Karpas-422 (cell line): ENCODE data around the gene DET1. TPM values are rescaled to one million over a fixed set of nuclear protein-coding genes. Genes with fewer than 3 reads are reported as not detected.
"Not testable (repeated sequence)": the region's sequence is repeated elsewhere in the genome, so short reads cannot be mapped to it uniquely, and the experiment has no call there.

Source experiments
- DNase-seq: peaks from one replicate; pipeline ENCODE4 v3.0.0-alpha.2; 2015
- H2AFZ ChIP-seq: fragments of 200-600 bp; sonication (generic); 2 replicates; pipeline ENCODE4 v1.6.1; 2014; ENCODE audit warnings: antibody characterized with exemption, low read length, mixed read lengths
- H3K27ac ChIP-seq: fragments of 200-600 bp; sonication (generic); 2 replicates; pipeline ENCODE4 v1.5.1; 2014; ENCODE audit warnings: mild to moderate bottlenecking, low read length, moderate library complexity
- H3K27me3 ChIP-seq: fragments of 200-600 bp; sonication (generic); 2 replicates; pipeline ENCODE4 v1.6.1; 2014; ENCODE audit warnings: low read length, mixed read lengths
- H3K36me3 ChIP-seq: fragments of 200-600 bp; sonication (generic); 2 replicates; pipeline ENCODE4 v1.6.1; 2014; ENCODE audit warnings: low read length, mixed read lengths; ENCODE audit not compliant: insufficient read depth
- H3K4me1 ChIP-seq: fragments of 200-600 bp; sonication (generic); 2 replicates; pipeline ENCODE4 v1.6.1; 2014; ENCODE audit warnings: mild to moderate bottlenecking, low read length, mixed read lengths
- H3K4me2 ChIP-seq: fragments of 200-600 bp; sonication (generic); 2 replicates; pipeline ENCODE4 v1.6.1; 2014; ENCODE audit warnings: low read length, low read depth, mild to moderate bottlenecking; ENCODE audit not compliant: poor library complexity, severe bottlenecking
- H3K4me3 ChIP-seq: fragments of 200-600 bp; sonication (generic); 2 replicates; pipeline ENCODE4 v1.5.1; 2014; ENCODE audit warnings: mild to moderate bottlenecking, antibody characterized with exemption, low read length, mixed read lengths
- H3K79me2 ChIP-seq: fragments of 200-600 bp; sonication (generic); 2 replicates; pipeline ENCODE4 v1.6.1; 2014; ENCODE audit warnings: mild to moderate bottlenecking, low read length, mixed read lengths
- H3K9ac ChIP-seq: fragments of 200-600 bp; sonication (generic); 2 replicates; pipeline ENCODE4 v1.6.0; 2014; ENCODE audit warnings: low read length
- H3K9me2 ChIP-seq: fragments of 200-600 bp; sonication (generic), shearing (Covaris generic); replicated peaks from 2 replicates; pipeline ENCODE4 v1.6.0; 2014; ENCODE audit warnings: mild to moderate bottlenecking, low read length, moderate library complexity; ENCODE audit not compliant: insufficient read depth
- H3K9me3 ChIP-seq: fragments of 300-700, 200-600 bp; sonication (generic); 2 replicates; pipeline ENCODE4 v1.6.1; 2014; ENCODE audit warnings: low read length, mixed read lengths
- H4K20me1 ChIP-seq: fragments of 200-600 bp; sonication (generic); 2 replicates; pipeline ENCODE4 v1.6.1; 2014; ENCODE audit warnings: mild to moderate bottlenecking, antibody characterized with exemption, low read length, low read depth; ENCODE audit not compliant: insufficient read depth
- total RNA-seq: library from RNA; depleted of rRNA; stranded (reverse); fragments of >200 nt; shearing (Covaris generic); gene quantifications from 2 replicates; pipeline ENCODE4 v1.2.3, GENCODE V29; 2014; ENCODE audit warnings: low replicate concordance

DET1 gene
- total RNA-seq, 1 experiment from 2014 or later, result 14.4 TPM

DNA sequence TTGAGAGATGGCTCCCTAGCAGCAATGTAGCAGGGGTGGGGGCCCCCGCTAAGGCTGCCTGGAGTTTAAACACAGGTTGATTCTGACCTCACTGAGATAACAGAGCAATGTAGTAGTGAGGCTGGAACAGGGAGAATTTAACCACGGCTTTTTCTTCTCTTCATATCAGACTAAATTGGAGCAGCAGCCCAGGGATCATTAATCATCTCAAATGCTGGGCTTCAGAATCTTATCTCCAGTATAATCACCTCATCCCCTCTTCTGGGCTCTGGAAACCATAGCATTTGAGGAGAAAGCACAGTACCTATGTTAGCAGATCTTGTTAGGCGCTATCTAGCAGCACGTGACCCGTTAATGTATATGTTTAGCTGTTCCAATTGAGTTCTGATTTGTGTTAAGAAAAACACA is 25.4 kb upstream of the DET1 start:
- Histone ChIP-seq H3K4me3 (no peak overlapping the region), H3K4me2 (no peak overlapping the region), H3K27ac (no peak overlapping the region), H3K4me1 (no peaks in the 10 kb centered on the region), H3K9me2 (no peaks in the 10 kb centered on the region), H3K9me3 (no peaks in the 10 kb centered on the region), H3K79me2 (no peaks in the 10 kb centered on the region), H3K27me3 (no peaks in the 10 kb centered on the region), H4K20me1 (no peaks in the 10 kb centered on the region), H3K9ac (no peak overlapping the region), H3K36me3 (no peaks in the 10 kb centered on the region), H2AFZ (no peak overlapping the region)
- no peak for DNase-seq

DNA sequence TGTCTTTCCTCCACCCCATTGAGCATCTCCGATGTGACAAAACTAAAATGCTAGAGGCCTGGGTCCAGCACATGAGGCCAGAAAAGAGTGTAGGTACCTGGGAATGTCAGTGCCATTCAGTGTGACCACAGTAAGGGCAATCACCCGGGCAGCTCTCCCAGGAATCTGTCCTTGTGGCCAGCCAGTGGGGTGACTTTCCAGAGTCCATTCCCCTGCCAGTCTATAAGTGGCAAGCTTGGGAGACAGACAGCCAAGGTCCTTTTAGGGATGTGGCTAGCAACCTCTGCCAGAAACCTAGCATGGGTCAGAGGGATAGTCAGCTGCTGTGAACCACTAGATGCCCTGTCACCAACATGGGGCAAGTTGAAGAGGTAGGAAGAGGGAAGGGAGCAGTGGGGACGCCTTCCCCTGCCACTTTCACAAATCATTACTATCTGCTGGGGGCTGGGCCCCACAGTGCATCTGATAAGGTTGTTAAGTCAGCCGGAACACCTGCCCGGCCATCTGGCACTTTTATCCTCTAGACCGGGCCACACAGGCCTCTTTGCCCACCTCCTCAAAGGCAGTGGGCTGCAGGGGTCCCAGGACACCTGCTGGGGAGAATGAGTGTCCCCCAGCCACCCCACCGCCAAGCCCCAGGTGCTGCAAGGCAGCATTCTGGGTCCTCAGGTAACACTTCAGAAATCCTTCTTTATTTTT is 24.8 kb upstream of the DET1 start:
- no peak overlapping the region for H3K9ac ChIP-seq
- H3K4me2 ChIP-seq, result no peak overlapping the region
- no peak overlapping the region for H2AFZ ChIP-seq

DNA sequence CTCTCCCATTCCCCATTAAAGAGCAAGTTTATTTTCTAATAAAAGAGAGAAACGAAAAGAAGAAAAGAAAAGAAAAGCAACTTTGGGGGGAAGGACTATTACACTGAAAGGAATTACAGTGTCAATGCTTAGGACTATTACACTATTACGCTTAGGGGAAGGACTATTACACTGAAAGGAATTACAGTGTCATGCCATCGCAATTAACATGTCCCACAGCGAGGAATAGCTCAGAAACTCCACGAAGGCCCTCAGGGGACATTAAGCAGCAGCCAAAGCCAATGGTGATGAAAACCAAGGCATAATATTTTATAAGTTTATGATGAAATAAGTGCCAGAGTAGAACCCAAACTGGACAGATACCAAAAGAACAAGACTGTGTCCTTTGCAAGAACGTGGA is 22.1 kb upstream of the DET1 start:
- H3K9me2 ChIP-seq, result no peaks in the 10 kb centered on the region
- DNase-seq, result no peak

More for the DNA sequence above, 24.8 kb upstream of the DET1 start:
- Histone ChIP-seq H3K79me2 (no peaks in the 10 kb centered on the region), H3K27ac (no peak overlapping the region), H3K27me3 (no peaks in the 10 kb centered on the region), H3K4me3 (no peak overlapping the region), H3K9me3 (no peaks in the 10 kb centered on the region), H3K4me1 (no peaks in the 10 kb centered on the region), H4K20me1 (no peaks in the 10 kb centered on the region), H3K9me2 (no peaks in the 10 kb centered on the region), H3K36me3 (no peaks in the 10 kb centered on the region)
- no peak for DNase-seq

DNA sequence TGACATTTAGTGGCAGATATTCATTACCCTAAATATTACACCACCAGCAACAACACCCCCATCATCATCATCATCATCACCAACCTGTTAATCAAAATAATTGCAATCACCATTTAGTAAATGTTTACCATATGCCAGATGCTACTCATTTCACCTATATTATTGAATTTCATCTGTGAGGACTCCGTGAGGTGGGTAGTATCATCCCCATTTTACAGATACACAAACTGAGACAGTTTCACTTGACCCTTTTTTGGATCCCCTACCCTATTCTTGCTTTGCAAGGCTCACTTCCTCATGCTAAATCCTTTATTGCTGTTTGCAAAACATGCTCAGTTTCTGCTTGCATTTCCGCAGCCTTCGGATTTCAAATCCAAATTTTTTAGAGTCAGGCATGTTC is 18.3 kb upstream of the DET1 start:
- DNase-seq, result no peak
- Histone ChIP-seq H3K4me1 (no peaks in the 10 kb centered on the region), H3K4me2 (no peak overlapping the region), H4K20me1 (no peaks in the 10 kb centered on the region), H3K9me2 (no peaks in the 10 kb centered on the region), H3K9me3 (no peaks in the 10 kb centered on the region), H3K9ac (no peak overlapping the region), H2AFZ (no peak overlapping the region), H3K79me2 (no peaks in the 10 kb centered on the region), H3K27me3 (no peaks in the 10 kb centered on the region), H3K4me3 (no peak overlapping the region), H3K27ac (no peak overlapping the region), H3K36me3 (no peaks in the 10 kb centered on the region)

More for the DNA sequence above, 22.1 kb upstream of the DET1 start:
- H3K9me3 ChIP-seq, result no peaks in the 10 kb centered on the region
- H2AFZ ChIP-seq, result no peak overlapping the region
- H3K4me1 ChIP-seq, result no peaks in the 10 kb centered on the region
- H3K27ac ChIP-seq, result no peak overlapping the region
- H3K9ac ChIP-seq, result no peak overlapping the region
- no peak overlapping the region for H3K4me2 ChIP-seq
- H4K20me1 ChIP-seq, result no peaks in the 10 kb centered on the region
- no peaks in the 10 kb centered on the region for H3K36me3 ChIP-seq
- no peaks in the 10 kb centered on the region for H3K27me3 ChIP-seq
- no peaks in the 10 kb centered on the region for H3K79me2 ChIP-seq
- H3K4me3 ChIP-seq, result no peak overlapping the region

DNA sequence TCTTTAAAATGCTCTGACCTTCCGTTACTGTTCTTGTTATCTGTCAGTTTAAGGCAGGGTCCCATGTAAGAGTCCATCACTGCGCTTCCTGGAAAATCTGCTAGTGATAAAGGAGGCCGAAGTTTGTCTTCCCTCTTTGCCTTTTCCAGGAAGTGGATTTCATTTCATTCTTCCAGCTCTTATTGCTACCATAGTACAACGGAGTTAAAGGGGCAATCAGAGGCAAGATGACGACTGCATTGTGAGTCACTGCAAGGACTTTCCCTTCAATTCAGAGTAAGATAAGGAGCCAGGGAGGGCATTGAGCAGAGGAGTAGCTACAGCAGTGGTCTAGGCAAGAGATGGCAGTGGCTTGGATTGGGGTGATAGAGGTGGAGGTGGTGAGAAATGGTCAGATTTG is 17.2 kb upstream of the DET1 start:
- Histone ChIP-seq H3K9me2 (no peaks in the 10 kb centered on the region), H3K4me1 (no peaks in the 10 kb centered on the region), H3K9me3 (no peaks in the 10 kb centered on the region), H4K20me1 (no peaks in the 10 kb centered on the region), H3K4me3 (no peak overlapping the region), H3K79me2 (no peaks in the 10 kb centered on the region), H2AFZ (no peak overlapping the region), H3K27ac (no peak overlapping the region), H3K27me3 (no peaks in the 10 kb centered on the region), H3K4me2 (no peak overlapping the region), H3K9ac (no peak overlapping the region), H3K36me3 (no peaks in the 10 kb centered on the region)
- no peak for DNase-seq

DNA sequence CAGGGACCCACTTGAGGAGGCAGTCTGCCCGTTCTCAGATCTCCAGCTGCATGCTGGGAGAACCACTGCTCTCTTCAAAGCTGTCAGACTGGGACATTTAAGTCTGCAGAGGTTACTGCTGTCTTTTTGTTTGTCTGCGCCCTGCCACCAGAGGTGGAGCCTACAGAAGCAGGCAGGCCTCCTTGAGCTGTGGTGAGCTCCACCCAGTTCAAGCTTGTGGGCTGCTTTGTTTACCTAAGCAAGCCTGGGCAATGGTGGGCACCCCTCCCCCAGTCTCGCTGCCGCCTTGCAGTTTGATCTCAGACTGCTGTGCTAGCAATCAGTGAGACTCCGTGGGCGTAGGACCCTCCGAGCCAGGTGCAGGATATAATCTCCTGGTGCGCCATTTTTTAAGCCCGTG is 13.1 kb upstream of the DET1 start:
- not testable (repeated sequence) for H3K4me3 ChIP-seq, H2AFZ ChIP-seq, H3K4me1 ChIP-seq, H3K9me2 ChIP-seq, H3K27ac ChIP-seq, H3K4me2 ChIP-seq, H3K79me2 ChIP-seq, H4K20me1 ChIP-seq, H3K27me3 ChIP-seq, DNase-seq, H3K9me3 ChIP-seq, H3K36me3 ChIP-seq, H3K9ac ChIP-seq

DNA sequence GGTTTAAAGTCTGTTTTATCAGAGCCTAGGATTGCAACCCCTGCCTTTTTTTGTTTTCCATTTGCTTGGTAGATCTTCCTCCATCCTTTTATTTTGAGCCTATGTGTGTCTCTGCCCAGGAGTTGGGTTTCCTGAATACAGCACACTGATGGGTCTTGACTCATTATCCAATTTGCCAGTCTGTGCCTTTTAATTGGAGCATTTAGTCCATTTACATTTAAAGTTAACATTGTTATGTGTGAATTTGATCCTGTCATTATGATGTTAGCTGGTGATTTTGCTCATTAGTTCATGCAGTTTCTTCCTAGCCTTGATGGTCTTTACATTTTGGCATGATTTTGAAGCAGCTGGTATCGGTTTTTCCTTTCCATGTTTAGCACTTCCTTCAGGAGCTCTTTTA is 11.5 kb upstream of the DET1 start:
- not testable (repeated sequence) for H3K4me1 ChIP-seq, H2AFZ ChIP-seq, H3K79me2 ChIP-seq, H3K4me2 ChIP-seq, H3K27me3 ChIP-seq, H4K20me1 ChIP-seq, H3K4me3 ChIP-seq, H3K9ac ChIP-seq, H3K9me3 ChIP-seq, H3K9me2 ChIP-seq, H3K27ac ChIP-seq, DNase-seq, H3K36me3 ChIP-seq

DNA sequence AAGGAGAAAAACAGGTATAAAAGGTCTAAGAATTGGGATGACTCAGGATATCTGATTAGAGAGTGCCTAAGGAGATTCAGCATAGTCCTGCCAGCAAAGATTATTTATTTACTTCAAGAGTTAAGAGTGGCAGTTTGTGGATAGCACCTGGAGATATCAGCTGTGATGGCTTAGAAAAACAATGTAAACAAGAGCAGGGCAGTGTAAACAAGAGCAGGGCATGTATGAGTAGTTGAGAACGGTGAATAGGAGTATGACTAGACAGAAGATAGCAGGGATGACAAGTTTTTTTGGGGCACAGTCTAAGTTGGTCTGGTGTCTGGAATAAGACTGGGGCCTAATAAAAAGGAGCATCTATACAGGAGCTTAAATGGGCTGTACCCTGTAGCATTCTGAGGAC is 1.5 kb upstream of the DET1 start:
- H3K36me3 ChIP-seq, H2AFZ ChIP-seq, H3K9me3 ChIP-seq, H3K9ac ChIP-seq, DNase-seq, H3K4me3 ChIP-seq, H3K79me2 ChIP-seq, H4K20me1 ChIP-seq, H3K27me3 ChIP-seq, H3K27ac ChIP-seq, H3K4me2 ChIP-seq, H3K9me2 ChIP-seq: not testable (repeated sequence)
- peaks cover 13% of the 10 kb centered on the region for H3K4me1 ChIP-seq
